ENCODE measurements around the gene TCERG1L. TPM values are rescaled to one million over a fixed set of nuclear protein-coding genes. Genes with fewer than 3 reads are reported as not detected.

Gene TCERG1L
- total RNA-seq, 1 experiment from 2014 or later, result 1.5 TPM

GRCh38 chr10:131150126-131150525 is 161.4 kb downstream of the TCERG1L start:
- POLR2A ChIA-PET, result no interaction called here
- no peak overlapping the region for H3K4me3 Mint-ChIP-seq
- ATAC-seq (no peak), DNase-seq (ENCODE audit: low spot score) (no peak)
- no peaks in the 10 kb centered on the region for H3K4me1 Mint-ChIP-seq
- H3K27ac Mint-ChIP-seq, result no peak overlapping the region
- peaks cover 64% of the 10 kb centered on the region for H3K9me3 Mint-ChIP-seq
- peaks cover 14% of the 10 kb centered on the region for H3K27me3 Mint-ChIP-seq (ENCODE audit: low read depth)
- CTCF ChIA-PET, result no interaction called here
- no peak for TF ChIP-seq MLX (CRISPR knock-in tag; IDR thresholded peaks at IDR 0.05)
- no peak for TF ChIP-seq NFATC4 (CRISPR knock-in tag; IDR thresholded peaks at IDR 0.05)
- TF ChIP-seq AFF4 (CRISPR knock-in tag; IDR thresholded peaks at IDR 0.05; ENCODE audit: borderline replicate concordance), result no peak
- TF ChIP-seq ATF6 (CRISPR knock-in tag; IDR thresholded peaks at IDR 0.05), result no peak
- TF ChIP-seq NR1H2 (CRISPR knock-in tag; IDR thresholded peaks at IDR 0.05), result no peak
- no peak for TF ChIP-seq ATF2 (CRISPR knock-in tag; IDR thresholded peaks at IDR 0.05; ENCODE audit: borderline replicate concordance, low read depth)
- no peak for TF ChIP-seq CTCF (IDR thresholded peaks at IDR 0.05)
- TF ChIP-seq ZSCAN18 (CRISPR knock-in tag; IDR thresholded peaks at IDR 0.05), result no peak
- no peak for TF ChIP-seq TP53 (CRISPR knock-in tag; IDR thresholded peaks at IDR 0.05)
- TF ChIP-seq CBFB (CRISPR knock-in tag; IDR thresholded peaks at IDR 0.05; ENCODE audit: low read depth), result no peak
- TF ChIP-seq NFYB (CRISPR knock-in tag; conservative IDR thresholded peaks at IDR 0.05; ENCODE audit: low read depth), result no peak
- no peak for TF ChIP-seq ZNF121 (CRISPR knock-in tag; IDR thresholded peaks at IDR 0.05)
- TF ChIP-seq NFE2L1 (CRISPR knock-in tag; IDR thresholded peaks at IDR 0.05), result no peak
- no peak for TF ChIP-seq CREM (CRISPR knock-in tag; IDR thresholded peaks at IDR 0.05)
- H3K36me3 Mint-ChIP-seq, result peaks cover 62% of the 10 kb centered on the region

GRCh38 chr10:131149586-131149985 is 161.9 kb downstream of the TCERG1L start:
- Mint-ChIP-seq H3K27me3 (ENCODE audit: low read depth) (peaks cover 14% of the 10 kb centered on the region), H3K27ac (no peak overlapping the region), H3K36me3 (peaks cover 67% of the 10 kb centered on the region), H3K4me3 (no peak overlapping the region), H3K4me1 (no peaks in the 10 kb centered on the region), H3K9me3 (peaks cover 69% of the 10 kb centered on the region)
- DNase-seq (ENCODE audit: low spot score), result no peak
- no peak for ATAC-seq
- POLR2A ChIA-PET, result no interaction called here
- CTCF ChIA-PET, result no interaction called here
- TF ChIP-seq USF2 (CRISPR knock-in tag; IDR thresholded peaks at IDR 0.05) (no peak), NR1H2 (CRISPR knock-in tag; IDR thresholded peaks at IDR 0.05) (no peak), CDX4 (CRISPR knock-in tag; IDR thresholded peaks at IDR 0.05; ENCODE audit: borderline replicate concordance) (no peak), GTF2I (CRISPR knock-in tag; conservative IDR thresholded peaks at IDR 0.05) (no peak), TP53 (CRISPR knock-in tag; IDR thresholded peaks at IDR 0.05) (no peak), MLX (CRISPR knock-in tag; IDR thresholded peaks at IDR 0.05) (no peak), FOXJ3 (CRISPR knock-in tag; IDR thresholded peaks at IDR 0.05; ENCODE audit: borderline replicate concordance) (no peak), OVOL2 (CRISPR knock-in tag; IDR thresholded peaks at IDR 0.05; ENCODE audit: borderline replicate concordance) (no peak), MYBL2 (CRISPR knock-in tag; IDR thresholded peaks at IDR 0.05) (no peak)

Data from WTC11 (cell line).